ENCODE measurements around the gene CTNNBL1.

DNA sequence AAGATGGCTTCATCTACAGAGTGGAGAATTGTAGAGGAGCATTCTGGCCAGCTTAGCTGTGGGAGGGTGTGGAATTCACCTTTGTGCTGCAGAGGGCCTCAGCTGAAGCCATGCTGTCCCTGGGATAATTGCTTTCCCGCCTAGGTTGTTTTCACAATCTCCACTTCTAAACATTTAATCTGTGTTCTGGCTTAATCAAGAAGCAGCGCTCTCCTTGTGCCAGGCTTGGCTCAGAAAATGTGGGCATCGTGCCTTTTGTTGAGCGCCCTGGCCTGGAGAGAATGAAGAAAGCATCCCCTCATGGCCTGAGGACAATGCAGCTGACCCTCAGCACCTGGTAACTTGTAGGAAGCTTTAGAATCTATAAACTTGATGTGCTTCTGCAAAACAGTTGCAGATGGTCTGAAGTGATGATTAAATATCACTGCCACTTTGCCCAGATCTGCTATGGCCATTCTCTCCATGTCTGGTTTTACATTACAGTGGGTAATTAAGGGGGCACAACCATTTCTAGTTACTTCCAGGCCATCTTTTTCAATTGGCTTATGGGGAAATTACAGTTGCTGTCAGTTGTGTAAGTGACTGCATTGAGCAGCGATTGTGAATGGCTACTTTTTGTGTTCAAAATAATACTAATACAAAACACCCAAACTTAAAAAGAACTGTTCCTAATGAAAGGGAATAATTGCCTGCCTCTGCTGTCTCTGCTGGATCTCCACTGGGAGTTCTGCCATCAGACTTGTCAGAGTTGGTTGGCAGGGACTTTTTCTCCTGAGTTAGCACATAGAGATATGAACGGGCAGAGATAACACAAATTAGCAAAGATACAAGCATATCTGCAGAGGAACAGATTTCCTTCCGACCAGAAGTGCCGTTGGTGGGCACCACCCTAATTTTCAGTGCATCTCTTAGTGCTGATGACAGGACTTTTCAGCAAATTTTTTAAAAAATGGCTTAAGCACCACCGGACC, 18.4 kb downstream of the CTNNBL1 start:
- TF ChIP-seq, protein P1, sequence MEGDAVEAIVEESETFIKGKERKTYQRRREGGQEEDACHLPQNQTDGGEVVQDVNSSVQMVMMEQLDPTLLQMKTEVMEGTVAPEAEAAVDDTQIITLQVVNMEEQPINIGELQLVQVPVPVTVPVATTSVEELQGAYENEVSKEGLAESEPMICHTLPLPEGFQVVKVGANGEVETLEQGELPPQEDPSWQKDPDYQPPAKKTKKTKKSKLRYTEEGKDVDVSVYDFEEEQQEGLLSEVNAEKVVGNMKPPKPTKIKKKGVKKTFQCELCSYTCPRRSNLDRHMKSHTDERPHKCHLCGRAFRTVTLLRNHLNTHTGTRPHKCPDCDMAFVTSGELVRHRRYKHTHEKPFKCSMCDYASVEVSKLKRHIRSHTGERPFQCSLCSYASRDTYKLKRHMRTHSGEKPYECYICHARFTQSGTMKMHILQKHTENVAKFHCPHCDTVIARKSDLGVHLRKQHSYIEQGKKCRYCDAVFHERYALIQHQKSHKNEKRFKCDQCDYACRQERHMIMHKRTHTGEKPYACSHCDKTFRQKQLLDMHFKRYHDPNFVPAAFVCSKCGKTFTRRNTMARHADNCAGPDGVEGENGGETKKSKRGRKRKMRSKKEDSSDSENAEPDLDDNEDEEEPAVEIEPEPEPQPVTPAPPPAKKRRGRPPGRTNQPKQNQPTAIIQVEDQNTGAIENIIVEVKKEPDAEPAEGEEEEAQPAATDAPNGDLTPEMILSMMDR (IDR thresholded peaks at IDR 0.05): no peak
- TF ChIP-seq POLR2A (IDR thresholded peaks at IDR 0.05): no peak
